ELF-1 (cell line): Measurements from ENCODE around the gene SIGLEC9.
"Not testable (repeated sequence)": the region's sequence is repeated elsewhere in the genome, so short reads cannot be mapped to it uniquely, and the experiment has no call there.

Experiments
- DNase-seq: peaks from one replicate; pipeline ENCODE4 v3.0.0-alpha.2; 2016; ENCODE audit warnings: low read depth, low spot score

The SIGLEC9 gene

DNA sequence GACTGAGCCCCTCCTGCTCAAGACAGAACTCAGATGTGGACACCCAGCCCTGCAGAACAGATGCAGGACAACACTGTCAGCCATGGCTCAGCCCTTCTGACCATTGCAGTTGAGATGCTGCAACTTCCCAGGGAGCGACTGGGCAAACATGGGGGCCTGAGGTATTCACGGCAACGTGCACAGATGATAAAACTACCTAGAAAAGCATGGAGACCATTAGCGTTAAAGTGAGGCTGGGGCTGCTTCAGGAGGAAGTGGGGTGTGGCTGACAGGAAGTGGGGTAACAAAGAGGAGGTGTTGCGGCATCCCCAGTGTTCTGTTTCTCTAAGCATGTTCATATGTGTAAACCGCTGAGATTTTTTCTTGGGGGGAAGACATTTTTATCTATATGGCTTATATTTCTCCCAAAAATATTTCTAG is 1.3 kb upstream of the SIGLEC9 start:
- DNase-seq, result no peak

DNA sequence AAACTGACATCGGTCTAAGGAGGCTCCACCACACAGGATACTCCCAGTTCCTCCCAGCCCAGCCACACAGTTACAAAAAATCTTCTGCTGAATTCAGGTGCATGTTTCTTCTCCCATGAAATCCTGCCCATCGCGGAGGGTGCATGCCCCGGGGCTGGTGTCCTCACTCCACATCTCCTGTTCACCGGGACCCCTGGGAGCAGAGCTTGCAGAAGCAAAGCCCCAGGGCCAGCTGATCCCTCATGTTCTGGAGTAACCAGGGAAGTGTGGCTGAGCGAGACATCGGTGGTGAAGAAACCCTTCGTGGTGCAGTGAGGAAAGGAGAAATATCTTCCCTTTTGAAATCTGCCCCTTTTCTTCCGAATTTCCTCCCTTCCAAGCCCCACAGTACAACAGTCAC is 904 bp upstream of the SIGLEC9 start:
- DNase-seq, result no peak

DNA sequence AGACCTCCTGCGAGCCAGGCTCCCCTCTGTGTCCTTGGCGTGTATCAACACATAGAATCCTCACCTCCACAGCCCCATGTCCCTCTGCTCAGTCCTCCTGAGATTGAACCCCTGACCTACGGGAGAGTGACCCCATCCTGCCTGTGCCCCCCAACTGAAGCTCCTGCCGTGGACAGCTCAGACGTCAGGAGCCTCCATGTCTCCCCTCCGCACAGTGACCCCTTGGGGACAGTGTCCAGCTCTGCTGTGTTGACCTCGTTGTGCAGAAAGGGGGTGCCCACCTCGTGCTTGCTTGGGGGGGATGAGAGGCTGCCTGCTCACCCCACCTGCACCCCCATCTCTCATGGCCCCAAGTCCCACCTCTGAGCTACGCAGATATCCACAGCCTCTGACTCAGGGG is 490 bp upstream of the SIGLEC9 start:
- no peak for DNase-seq

DNA sequence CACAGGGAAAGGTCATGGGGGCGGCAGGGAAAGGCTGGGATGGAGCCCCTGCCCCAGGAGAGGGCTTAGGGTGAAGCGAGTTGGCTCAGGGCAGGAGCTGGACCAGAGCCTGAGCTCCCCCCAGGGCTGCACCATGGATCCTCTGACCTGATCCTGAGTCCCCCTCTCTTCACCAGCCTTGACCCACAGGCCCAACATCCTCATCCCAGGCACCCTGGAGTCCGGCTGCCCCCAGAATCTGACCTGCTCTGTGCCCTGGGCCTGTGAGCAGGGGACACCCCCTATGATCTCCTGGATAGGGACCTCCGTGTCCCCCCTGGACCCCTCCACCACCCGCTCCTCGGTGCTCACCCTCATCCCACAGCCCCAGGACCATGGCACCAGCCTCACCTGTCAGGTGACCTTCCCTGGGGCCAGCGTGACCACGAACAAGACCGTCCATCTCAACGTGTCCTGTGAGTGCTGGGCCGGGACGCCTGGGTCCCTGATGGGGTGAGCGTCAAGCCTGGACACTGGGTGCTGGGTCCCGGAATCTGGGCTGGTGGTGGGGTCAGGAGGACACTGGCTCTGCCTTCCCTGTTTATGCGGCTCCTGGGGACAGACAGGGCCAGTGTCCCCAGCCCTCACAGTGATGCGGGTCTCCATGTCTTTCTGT is 842 bp downstream of the SIGLEC9 start:
- no peak for DNase-seq

DNA sequence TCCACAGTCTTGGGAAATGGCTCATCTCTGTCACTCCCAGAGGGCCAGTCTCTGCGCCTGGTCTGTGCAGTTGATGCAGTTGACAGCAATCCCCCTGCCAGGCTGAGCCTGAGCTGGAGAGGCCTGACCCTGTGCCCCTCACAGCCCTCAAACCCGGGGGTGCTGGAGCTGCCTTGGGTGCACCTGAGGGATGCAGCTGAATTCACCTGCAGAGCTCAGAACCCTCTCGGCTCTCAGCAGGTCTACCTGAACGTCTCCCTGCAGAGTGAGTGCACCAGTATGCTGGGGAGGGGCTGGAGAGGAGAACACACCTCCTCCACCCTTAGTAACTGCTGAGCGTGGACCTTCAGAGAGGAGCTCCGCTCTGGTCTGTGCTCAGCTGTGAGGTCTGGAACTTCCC is 2.3 kb downstream of the SIGLEC9 start:
- no peak for DNase-seq

DNA sequence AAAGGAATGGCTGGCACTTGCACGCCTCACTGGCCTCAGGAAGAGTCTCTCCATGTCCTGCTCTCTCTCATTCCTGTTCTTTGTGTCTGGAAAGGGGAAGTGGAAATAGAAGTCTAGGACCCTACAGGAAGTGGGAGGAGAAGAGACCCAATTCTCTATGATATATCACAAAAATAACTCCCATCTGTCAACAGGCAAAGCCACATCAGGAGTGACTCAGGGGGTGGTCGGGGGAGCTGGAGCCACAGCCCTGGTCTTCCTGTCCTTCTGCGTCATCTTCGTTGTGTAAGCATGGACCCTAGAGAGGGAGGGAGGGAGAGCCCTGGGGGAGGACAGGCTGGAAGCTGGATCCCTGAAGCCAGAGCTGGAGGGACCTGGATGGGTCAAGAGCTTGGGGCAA is 3.0 kb downstream of the SIGLEC9 start:
- no peak for DNase-seq

DNA sequence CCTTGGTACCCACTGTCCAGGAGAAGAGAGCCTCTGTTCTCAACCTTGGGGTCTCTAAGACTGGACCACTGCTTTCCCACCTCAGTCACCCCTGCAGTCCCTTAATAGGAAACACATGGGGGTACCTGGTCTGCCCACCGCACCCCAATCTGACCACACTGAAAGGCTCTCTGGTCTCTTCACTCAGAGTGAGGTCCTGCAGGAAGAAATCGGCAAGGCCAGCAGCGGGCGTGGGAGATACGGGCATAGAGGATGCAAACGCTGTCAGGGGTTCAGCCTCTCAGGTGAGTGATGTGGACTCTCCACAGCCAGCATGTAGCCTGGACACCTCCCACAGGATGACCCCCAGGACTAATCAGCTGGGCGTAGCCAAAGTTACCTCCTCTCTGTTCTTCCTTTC is 3.5 kb downstream of the SIGLEC9 start:
- no peak for DNase-seq

DNA sequence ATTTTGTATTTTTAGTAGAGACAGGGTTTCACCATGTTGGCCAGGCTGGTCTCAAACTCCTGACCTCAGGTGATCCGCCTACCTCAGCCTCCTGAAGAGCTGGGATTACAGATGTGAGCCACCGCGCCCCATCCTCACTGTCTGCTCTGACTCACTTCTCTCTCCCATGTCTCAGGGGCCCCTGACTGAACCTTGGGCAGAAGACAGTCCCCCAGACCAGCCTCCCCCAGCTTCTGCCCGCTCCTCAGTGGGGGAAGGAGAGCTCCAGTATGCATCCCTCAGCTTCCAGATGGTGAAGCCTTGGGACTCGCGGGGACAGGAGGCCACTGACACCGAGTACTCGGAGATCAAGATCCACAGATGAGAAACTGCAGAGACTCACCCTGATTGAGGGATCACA is 5.0 kb downstream of the SIGLEC9 start:
- DNase-seq, result no peak

DNA sequence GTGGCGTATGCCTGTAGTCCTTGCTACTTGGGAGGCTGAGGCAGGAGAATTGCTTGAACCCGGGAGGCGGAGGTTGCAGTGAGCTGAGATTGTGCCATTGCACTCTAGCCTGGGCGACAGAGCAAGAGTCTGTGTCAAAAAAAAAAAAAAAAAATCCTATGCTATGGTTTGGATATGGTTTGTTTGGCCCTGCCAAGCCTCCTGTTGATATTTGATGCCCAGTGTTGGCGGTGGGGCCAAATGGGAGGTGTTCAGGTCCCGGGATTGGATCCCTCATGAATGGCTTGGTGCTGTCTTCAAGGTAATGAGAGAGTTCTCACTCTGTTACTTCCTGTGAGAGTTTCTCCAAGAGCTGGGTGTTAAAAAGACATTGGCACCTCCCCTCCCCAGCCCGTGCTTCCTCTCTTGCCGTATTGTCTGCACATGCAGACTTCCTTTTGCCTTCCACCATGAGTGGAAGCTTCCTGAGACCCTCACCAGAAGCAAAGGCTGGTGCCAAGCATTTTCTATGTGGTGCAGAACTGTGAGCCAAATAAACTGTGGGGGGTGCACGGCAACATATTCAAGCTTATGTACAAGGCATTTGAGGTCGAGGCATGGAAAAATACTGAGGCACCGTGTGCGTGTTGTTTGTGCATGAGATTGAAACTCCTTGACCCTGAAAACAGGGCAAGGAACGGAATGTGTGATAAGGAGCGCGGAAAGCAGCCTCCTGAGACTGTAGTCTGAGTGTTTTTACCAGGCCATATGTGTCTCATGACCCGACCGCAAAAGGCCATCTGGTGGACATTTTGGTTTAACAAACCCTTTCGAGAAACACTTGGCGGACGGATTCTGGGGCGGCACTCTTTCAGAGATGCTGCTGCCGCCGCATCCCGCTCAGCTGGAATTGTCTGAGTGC is 7.3 kb downstream of the SIGLEC9 start:
- peak; percentile 49 for DNase-seq

DNA sequence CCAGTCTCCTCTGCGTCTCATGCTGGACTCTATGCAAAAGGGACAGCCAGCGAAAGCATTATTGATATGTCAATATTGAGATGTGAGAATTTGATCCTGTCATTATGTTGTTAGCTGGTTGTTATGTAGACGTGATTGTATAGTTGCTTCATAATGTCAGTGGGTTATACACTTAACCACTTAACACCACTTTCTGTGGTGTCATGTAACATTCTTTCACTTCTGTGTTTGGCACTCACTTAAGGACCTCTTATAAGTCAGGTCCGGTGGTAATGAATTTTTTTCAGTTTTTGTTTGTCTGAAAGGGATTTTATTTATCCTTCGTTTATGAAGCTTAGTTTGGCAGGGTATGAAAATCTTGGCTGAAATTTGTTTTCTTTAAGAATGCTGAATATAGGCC is 10.3 kb downstream of the SIGLEC9 start:
- DNase-seq, result no peak

DNA sequence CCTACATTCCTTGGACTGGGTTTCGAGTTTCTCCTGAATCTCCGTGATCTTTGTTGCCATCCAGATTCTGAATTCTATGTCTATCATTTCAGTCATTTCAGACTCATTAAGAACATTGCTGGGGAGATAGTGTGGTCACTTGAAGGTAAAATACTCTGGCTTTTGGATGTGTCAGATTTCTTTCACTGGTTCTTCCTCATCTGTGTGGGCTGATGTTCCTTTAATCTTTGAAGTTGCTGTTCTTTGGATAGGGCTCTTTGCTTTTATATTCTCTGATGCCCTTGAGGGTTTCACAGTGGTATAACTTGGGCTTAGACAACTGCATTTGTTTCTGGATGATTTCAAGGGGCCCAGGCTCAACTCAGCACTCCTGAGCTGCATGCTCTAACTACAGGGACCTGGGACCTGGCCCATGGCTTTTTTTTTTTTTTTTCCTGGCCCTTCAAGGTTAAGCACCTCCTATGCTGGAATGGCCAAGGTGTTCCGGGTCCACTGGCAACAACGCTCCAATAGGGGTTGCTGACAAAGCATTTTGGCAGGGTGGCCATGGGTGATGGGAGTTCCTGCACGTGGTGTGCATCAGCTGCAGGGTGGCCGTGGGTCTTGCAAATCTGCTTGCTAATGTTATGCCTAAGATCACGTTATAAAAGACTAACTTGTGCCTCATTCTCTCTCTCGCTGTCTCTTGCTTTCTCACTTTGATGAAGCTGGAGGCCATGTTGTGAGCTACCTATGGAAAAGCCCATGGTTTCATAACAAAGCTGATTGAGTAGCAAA is 11.5 kb downstream of the SIGLEC9 start:
- DNase-seq, result no peak

DNA sequence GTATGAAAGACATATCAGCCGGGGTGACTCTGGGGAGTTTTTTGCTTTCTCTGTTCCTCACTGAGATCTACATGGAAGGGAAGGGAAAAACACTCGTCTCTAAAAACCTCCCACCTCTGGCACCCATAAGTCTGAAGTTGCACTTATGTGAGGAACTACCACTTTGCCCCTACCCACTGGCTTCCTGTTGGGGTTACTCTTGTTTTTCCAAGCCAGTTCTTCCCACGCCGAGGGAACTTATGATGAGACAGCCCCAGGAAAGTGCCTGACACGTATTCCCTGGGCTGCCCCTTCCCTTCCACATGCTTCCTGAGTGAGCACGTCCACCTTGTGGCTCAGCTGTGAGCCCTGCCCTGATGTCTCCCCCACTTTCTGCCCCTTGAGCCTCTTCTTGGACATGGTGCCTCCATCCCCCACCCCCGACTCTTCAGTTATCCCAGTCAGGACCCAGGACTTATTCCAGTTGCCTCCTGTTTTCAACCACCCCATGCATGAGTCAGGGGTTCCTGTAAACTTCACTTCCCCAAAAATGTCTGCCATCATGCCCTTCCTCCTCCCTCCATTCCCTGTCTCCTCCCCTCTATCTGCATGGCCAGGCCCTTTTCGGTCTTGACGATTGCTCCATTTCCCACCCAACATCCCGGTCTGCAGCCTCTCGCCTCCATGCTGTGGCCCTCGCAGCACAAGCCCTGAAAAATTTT is 12.3 kb downstream of the SIGLEC9 start:
- no peak for DNase-seq

DNA sequence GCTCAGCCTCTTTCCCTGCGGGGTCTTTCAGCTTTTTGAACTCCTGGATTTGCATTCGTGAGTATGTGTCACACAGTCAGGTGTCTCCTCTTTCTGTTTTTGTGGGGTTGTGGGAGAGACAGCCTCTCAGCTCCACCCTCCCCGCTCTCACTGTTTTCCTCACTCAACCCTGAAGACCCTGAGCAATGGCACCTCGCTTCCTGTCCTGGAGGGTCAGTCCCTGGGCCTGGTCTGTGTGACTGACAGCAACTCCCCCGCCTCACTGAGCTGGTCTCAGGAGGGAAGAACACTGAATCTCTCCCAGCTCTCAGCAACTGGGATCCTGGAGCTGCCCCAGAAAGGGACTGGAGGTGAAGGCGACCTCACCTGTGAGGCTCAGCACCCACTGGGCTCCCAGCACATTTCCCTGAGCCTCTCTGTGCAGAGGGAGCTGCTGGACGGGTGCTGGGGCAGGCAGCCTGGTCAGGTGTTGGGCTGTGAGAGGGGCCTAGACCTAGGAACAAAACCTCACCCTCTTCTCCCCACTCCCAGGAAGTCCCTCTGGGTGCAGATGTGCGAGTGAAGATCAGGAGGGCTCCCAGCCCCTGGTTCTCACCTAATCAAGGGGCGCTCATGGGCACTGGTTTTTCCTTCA is 13.2 kb downstream of the SIGLEC9 start:
- DNase-seq, result no peak

DNA sequence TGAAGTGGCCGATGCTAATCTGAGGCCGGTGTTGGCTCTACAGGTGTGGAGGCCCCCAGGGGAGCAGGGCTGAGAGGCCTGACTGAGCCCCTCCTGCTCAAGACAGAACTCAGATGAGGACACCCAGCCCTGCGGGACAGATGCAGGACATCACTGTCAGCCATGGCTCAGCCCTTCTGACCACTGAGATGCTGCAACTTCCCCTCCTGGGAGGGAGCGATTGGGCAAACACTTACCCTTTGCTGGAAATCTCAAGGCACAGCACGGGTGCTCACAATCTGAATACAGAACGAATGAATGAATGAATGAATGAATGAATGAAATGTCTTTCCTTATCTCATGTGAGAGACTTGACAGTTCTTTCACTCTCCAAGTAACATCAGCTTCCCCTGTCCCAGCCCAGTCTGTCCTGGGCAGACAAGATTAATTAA is 13.9 kb downstream of the SIGLEC9 start:
- DNase-seq, result no peak

DNA sequence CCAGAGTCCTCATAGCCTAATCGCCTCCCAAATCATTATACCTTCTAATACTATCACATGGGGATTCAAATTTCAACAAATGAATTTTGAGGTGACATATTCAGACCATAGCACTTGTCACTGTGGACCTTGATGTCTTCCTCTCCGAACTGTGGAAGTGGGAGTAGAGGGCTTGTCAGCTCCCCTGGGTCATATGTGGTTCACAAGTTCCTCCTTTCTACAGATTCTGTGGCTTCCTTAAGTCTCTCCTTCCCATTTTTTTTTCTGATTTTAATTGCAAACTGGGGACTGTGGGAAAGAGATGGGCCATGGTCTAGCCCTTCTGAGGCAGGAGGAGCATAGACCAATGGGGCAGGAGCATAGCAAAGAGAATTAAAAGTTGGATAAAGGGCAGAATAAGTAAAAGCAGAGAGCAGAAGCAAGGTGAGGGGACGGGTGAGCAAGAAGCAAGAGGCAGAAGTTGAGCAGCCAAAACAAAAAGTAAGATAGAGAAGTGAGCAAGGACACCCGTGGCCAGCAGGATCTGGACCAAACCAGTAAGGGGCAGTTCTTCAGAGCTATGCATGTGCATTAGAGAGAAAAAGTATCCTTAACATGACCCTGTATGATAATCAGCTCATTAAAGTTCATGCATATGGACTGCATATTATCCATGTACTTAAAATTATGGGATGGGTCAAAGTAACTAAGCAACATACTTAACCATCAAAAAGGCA is 14.8 kb downstream of the SIGLEC9 start:
- no peak for DNase-seq

DNA sequence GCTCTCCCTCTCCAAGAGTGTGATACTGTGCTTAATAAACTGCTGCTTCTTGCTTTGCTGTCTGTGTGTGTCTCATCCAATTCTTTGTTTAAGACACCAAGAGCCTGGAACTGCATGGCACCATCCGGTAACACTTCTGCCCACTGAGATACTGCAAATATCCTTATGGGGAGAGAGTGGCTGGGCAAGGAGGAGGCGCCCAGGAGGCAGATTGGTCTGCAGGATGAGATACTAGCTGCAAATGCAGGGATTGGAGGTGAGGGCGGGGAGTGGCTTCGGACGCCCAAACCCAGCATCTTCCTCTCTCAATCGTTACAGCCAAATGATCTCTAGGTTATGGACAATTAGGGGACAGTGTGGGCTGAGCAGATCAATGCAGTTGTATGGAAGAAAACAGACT is 15.7 kb downstream of the SIGLEC9 start:
- DNase-seq, result no peak

DNA sequence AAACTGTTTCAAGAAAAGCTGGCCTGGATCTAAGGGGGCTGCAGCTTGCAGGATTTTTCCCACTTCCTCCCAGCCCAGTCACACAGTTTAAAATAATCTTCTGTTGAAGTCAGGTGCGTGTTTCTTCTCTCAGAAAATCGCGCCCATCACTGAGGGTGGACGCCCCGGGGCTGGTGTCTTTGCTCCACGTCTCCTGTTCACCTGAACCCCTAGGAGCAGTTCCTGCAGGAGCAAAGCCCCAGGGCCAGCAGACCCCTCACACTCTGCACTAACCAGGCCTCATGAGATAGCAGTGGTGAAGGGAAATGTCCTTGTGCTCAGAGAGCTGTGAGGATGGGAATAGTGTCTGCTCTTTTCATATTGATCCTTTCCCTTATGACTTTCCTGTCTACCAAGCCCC is 16.5 kb downstream of the SIGLEC9 start:
- no peak for DNase-seq

DNA sequence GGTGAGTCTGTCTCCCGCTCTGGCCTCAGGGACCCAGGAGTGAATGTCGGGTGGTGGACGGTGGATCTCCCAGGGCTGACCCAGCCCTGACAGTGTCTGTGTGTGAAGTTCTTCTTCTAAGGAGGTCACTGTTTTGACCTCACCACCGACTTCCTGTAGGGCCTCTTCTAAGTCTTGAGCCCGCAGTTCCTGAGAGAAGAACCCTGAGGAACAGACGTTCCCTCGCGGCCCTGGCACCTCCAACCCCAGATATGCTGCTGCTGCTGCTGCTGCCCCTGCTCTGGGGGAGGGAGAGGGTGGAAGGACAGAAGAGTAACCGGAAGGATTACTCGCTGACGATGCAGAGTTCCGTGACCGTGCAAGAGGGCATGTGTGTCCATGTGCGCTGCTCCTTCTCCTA is 17.4 kb downstream of the SIGLEC9 start, which contains the start of gene SIGLEC7:
Gene SIGLEC7 (plus strand): TSS at position 183 of the 400 bp plus-strand sequence. CDS start 69 bp downstream, at position 252.
- no peak for DNase-seq

DNA sequence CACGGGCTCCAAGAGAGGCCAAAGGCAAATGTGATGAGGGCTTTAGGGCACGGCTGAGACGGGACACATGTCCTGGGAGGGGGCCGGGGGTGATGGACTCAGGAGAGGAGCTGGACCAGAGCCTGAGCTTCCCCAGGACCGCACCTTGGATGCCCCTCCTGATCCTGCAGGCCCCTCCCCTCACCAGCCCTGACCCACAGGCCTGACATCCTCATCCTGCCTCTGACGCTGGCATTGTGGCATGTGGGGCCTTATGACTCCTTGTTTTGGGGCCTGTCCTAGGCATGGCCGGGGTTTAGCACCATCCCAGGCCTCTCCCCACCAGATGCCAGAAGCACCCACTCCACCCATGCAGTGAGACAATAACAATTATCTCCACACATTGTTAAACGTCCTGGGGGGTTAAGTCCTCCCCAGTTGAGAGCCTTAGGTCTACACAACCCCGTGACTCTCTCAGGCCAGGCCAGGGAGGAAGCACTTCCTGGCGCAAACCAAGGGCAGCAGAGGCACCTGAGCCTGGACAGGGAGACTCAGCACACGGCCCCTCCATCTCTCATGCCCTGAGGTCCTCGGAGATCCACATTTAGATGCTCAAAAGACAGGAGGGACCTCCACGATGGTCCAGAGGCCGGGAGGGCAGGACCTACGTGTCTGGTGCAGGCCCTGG is 18.2 kb downstream of the SIGLEC9 start:
- not testable (repeated sequence) for DNase-seq

DNA sequence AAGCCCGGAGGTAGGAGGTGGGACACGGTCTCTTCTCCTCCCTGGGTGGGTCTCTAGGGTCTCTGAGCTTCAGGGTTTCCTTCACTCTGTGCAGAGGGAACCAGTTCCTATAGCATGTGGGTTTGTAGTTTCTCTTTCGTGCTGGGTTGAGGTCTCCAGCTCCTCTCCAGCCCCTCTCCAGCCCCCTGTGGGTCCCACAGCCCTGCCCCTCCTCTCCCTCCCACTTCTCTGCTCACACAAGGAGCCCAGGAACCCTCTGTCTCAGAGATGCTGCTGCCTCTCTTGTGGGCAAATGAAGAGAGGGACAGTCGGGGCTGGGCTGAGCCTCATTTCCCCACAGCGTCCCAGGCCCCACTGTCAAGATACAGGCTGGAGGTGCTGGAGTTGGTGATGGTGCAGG is 18.8 kb downstream of the SIGLEC9 start:
- DNase-seq, result no peak
